ENCODE data around the gene ERFE.

DNA sequence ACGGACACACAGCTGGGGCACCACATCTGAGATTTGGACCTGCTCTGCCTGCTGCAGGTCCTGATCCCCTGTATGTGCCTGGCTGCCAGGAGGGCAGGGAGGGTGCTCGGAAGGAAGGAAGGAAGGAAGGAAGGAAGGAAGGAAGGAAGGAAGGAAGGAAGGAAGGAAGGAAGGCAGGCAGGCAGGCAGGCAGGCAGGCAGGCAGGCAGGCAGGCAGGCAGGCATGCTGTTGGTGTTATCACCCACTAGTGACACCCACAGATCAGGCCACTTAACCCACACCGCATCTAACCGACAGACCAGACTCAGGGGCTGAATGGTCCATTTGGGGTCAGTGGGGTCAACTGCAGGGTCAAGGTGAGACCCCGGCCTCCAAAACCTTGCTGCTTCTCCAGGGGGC lies 14.5 kb upstream of the ERFE start:
- TF ChIP-seq, protein P1, sequence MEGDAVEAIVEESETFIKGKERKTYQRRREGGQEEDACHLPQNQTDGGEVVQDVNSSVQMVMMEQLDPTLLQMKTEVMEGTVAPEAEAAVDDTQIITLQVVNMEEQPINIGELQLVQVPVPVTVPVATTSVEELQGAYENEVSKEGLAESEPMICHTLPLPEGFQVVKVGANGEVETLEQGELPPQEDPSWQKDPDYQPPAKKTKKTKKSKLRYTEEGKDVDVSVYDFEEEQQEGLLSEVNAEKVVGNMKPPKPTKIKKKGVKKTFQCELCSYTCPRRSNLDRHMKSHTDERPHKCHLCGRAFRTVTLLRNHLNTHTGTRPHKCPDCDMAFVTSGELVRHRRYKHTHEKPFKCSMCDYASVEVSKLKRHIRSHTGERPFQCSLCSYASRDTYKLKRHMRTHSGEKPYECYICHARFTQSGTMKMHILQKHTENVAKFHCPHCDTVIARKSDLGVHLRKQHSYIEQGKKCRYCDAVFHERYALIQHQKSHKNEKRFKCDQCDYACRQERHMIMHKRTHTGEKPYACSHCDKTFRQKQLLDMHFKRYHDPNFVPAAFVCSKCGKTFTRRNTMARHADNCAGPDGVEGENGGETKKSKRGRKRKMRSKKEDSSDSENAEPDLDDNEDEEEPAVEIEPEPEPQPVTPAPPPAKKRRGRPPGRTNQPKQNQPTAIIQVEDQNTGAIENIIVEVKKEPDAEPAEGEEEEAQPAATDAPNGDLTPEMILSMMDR (IDR thresholded peaks at IDR 0.05; ENCODE audit: insufficient read depth, low read length, poor library complexity, severe bottlenecking): no peak
- no peak for TF ChIP-seq EZH2phosphoT487 (conservative IDR thresholded peaks at IDR 0.05; ENCODE audit: low read length)
